D721Med (cell line): ENCODE measurements around the gene BMPR1A.

Experiments
- DNase-seq: peaks from one replicate; pipeline ENCODE4 v3.0.0; 2011; ENCODE audit warnings: low spot score; ENCODE audit not compliant: insufficient read length
- FAIRE-seq: peaks from 2 replicates; lab custom pipeline; 2011; peaks lifted over from hg19 to GRCh38; lab: Jason Lieb, UNC
- CTCF ChIP-seq: IDR thresholded peaks from 2 replicates; pipeline ENCODE4 v1.5.1; 2012; ENCODE audit warnings: mild to moderate bottlenecking, control low read depth; ENCODE audit not compliant: insufficient read depth; ENCODE audit errors: missing control alignments

Gene BMPR1A

GRCh38 chr10:86958901-86959736 lies 202.7 kb downstream of the BMPR1A start:
- FAIRE-seq: no peak
- DNase-seq: no peak
- TF ChIP-seq CTCF: no peak

- TF ChIP-seq CTCF: no peak
- FAIRE-seq: no peak
- no peak for DNase-seq
Observed at GRCh38 chr10:86959737-86960002, 203.3 kb downstream of the BMPR1A start.

- TF ChIP-seq CTCF: peak; percentile 75
- FAIRE-seq: no peak
- DNase-seq: peak; percentile 65
Observed at GRCh38 chr10:86960003-86960862, 203.8 kb downstream of the BMPR1A start.

- FAIRE-seq: no peak
- no peak for DNase-seq
- no peak for TF ChIP-seq CTCF
Observed at GRCh38 chr10:86960863-86961434, 204.5 kb downstream of the BMPR1A start.

- no peak for FAIRE-seq
- no peak for DNase-seq
- TF ChIP-seq CTCF: no peak
Observed at GRCh38 chr10:86961481-86962091, 205.2 kb downstream of the BMPR1A start.

GRCh38 chr10:86962136-86962980 lies 205.9 kb downstream of the BMPR1A start:
- no peak for TF ChIP-seq CTCF
- no peak for DNase-seq
- no peak for FAIRE-seq
